ENCODE results near the gene ANKRD34A. TPM values are rescaled to one million over a fixed set of nuclear protein-coding genes. Genes with fewer than 3 reads are reported as not detected.
A peak's percentile ranks its signal among the peaks of the same experiment; 100 is the strongest.
"Not testable (repeated sequence)": the region's sequence is repeated elsewhere in the genome, so short reads cannot be mapped to it uniquely, and the experiment has no call there.

ANKRD34A gene
- total and polyA plus RNA-seq, 9 donors = 0.22 to 1.7 (median 1.1) TPM

DNA sequence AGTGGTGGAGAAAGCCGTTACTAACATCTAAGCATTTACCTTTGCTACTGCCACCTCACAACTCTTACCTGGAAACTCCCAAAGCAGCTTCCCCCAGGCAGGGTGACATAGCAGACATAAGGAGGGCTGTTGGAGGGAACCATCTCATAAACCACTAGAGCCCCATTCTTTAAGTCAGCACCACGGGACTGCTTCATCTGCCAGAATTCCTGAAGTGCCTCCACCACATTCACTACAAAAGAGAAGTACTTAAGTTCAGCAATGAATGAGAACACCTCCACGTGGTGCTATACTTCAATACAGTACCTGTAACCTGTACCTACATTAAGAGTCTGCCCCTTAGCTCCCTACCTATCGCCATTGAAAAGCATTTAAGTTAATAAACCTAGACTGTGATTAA lies 16.8 kb downstream of the ANKRD34A start:
- no peaks in the 10 kb centered on the region for H3K9me3 ChIP-seq (replicated peaks; ENCODE audit: control insufficient read depth, low read depth, low read length)
- WGBS (ENCODE audit: insufficient coverage) = no CpG with 5 or more reads among the region's 4 CpGs
- DNase-seq = no peak
- no peaks in the 10 kb centered on the region for H3K4me1 ChIP-seq (ENCODE audit: control insufficient read depth, insufficient read depth, low read length)
- H3K4me3 ChIP-seq (ENCODE audit: low read length) = no peak overlapping the region
- no peaks in the 10 kb centered on the region for H3K27me3 ChIP-seq (ENCODE audit: control insufficient read depth, insufficient read depth, low read length)
- H3K36me3 ChIP-seq (ENCODE audit: control insufficient read depth, insufficient read depth, low read length) = peaks cover 45% of the 10 kb centered on the region
- no peak overlapping the region for H3K27ac ChIP-seq (ENCODE audit: low read length)

DNA sequence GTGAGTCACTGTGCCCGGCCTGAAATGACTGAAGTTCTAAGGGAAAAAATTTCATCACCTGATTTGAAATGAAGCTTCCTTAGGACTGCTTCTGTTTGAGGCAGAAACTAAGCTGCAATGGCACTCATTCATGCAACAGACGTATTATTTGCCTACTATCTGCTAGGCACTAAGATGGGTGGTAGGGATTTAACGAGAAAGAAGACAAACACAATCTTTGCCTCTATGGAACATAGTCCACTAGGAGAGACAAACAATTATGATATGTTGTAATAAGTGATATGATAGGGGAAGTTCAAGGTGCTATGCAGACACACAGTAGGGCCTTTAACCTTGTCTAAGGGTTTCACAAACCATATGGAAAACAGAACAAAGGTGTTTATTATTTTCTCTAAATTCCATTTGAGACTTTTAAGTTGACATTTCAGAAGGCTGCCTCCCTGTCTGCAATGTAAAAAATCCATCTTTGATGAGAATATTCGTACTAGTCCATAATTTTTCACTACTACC lies 17.8 kb downstream of the ANKRD34A start:
- Histone ChIP-seq H3K27me3 (ENCODE audit: control insufficient read depth, insufficient read depth, low read length) (no peaks in the 10 kb centered on the region), H3K27ac (ENCODE audit: low read length) (no peak overlapping the region), H3K9me3 (replicated peaks; ENCODE audit: control insufficient read depth, low read depth, low read length) (no peaks in the 10 kb centered on the region), H3K36me3 (ENCODE audit: control insufficient read depth, insufficient read depth, low read length) (peaks cover 41% of the 10 kb centered on the region), H3K4me1 (ENCODE audit: control insufficient read depth, insufficient read depth, low read length) (no peaks in the 10 kb centered on the region), H3K4me3 (ENCODE audit: low read length) (no peak overlapping the region)
- 89% methylated on average over 1 of the region's 4 CpGs for WGBS (ENCODE audit: insufficient coverage)
- no peak for DNase-seq

DNA sequence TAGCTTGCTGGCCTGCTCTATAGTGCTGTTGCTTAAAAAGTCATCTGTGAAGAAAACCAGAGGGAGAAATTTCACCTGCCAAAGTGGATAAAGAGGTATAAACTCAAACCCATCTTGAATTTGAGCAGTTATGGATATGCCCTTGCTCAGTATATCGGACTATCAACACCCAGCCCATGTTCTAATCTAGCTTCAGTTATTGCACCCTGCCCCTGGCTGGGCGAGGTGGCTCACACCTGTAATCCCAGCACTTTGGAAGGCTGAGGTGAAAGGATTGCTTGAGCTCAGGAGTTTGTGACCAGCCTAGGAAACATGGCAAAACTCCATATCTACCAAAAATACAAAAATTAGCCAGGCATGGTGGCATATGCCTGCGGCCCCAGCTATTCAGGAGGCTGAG lies 19.8 kb downstream of the ANKRD34A start:
- no peaks in the 10 kb centered on the region for H3K9me3 ChIP-seq (replicated peaks; ENCODE audit: control insufficient read depth, low read depth, low read length)
- no CpG with 5 or more reads among the region's 3 CpGs for WGBS (ENCODE audit: insufficient coverage)
- no peaks in the 10 kb centered on the region for H3K4me1 ChIP-seq (ENCODE audit: control insufficient read depth, insufficient read depth, low read length)
- H3K36me3 ChIP-seq (ENCODE audit: control insufficient read depth, insufficient read depth, low read length) = peaks cover 40% of the 10 kb centered on the region
- no peaks in the 10 kb centered on the region for H3K27me3 ChIP-seq (ENCODE audit: control insufficient read depth, insufficient read depth, low read length)
- H3K4me3 ChIP-seq (ENCODE audit: low read length) = no peak overlapping the region
- no peak overlapping the region for H3K27ac ChIP-seq (ENCODE audit: low read length)
- no peak for DNase-seq

DNA sequence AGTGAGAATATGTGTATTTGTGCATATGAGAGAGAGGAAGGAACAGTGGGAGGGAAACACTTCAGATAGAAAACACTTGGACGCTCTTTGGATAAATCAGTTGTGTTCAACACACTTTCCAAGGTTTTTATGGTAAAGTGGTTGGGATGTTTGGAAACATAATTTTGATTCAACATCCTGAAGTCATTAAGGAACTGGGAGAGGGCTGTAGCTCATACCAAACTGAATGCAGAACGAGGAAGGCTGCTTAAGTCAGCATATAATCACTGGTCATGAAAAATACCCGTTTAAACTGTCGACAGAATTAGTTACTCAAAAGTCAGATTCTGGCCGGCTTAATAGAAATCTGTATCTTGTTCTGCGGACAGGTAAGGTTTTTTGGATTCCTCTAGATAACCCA lies 21.5 kb downstream of the ANKRD34A start:
- H3K27ac ChIP-seq (ENCODE audit: low read length) = peak overlapping the region; percentile 49
- peaks cover 38% of the 10 kb centered on the region for H3K36me3 ChIP-seq (ENCODE audit: control insufficient read depth, insufficient read depth, low read length)

DNA sequence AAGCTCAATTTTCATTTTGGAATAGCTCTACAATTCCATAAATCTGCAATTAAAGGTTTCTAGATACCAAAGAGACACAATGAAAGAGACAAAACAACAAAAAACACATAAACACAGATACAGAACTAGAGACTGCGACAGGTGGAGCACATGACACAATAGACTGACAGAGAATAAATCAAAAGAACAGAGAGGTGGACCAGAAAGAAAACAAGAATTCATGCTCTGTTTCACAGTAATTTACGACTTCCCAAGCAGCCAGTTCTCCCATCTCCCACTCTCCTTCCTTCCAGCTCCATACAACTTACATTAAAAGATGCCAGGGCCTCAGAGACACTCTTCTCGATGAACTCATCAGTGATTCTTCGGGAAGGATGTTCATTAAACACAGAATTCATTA lies 22.0 kb downstream of the ANKRD34A start:
- Histone ChIP-seq H3K27me3 (ENCODE audit: control insufficient read depth, insufficient read depth, low read length) (no peaks in the 10 kb centered on the region), H3K9me3 (replicated peaks; ENCODE audit: control insufficient read depth, low read depth, low read length) (no peaks in the 10 kb centered on the region), H3K4me1 (ENCODE audit: control insufficient read depth, insufficient read depth, low read length) (no peaks in the 10 kb centered on the region), H3K27ac (ENCODE audit: low read length) (no peak overlapping the region), H3K36me3 (ENCODE audit: control insufficient read depth, insufficient read depth, low read length) (peaks cover 39% of the 10 kb centered on the region), H3K4me3 (ENCODE audit: low read length) (no peak overlapping the region)
- DNase-seq = no peak
- 72% methylated on average over 2 of the region's 4 CpGs for WGBS (ENCODE audit: insufficient coverage)

More for the DNA sequence above, 21.5 kb downstream of the ANKRD34A start:
- H3K4me1 ChIP-seq (ENCODE audit: control insufficient read depth, insufficient read depth, low read length) = no peaks in the 10 kb centered on the region
- no peak overlapping the region for H3K4me3 ChIP-seq (ENCODE audit: low read length)
- no peaks in the 10 kb centered on the region for H3K9me3 ChIP-seq (replicated peaks; ENCODE audit: control insufficient read depth, low read depth, low read length)
- H3K27me3 ChIP-seq (ENCODE audit: control insufficient read depth, insufficient read depth, low read length) = no peaks in the 10 kb centered on the region
- 90% methylated on average over 2 of the region's 6 CpGs for WGBS (ENCODE audit: insufficient coverage)
- peak; percentile 69 for DNase-seq

DNA sequence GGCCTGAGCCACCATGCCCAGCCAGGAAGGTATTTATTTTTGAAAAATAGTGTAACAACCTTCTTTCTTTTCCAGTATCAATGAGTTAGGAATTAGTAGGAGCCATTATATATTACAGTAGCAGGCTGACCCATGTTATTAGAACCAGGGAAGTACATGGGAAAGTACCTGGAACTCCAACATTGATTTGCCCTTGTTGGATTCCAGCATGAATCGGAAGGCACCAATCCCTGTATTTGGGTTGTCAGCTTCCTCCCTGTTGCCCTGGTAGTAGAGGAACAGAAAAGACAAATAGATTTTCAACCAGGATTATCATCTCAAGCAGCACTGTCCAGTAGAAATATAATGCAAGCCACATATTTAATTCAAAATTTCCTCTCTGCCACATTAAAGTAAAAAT lies 26.9 kb downstream of the ANKRD34A start:
- peaks cover 35% of the 10 kb centered on the region for H3K36me3 ChIP-seq (ENCODE audit: control insufficient read depth, insufficient read depth, low read length)
- no CpG with 5 or more reads among the region's 1 CpG for WGBS (ENCODE audit: insufficient coverage)
- no peak overlapping the region for H3K27ac ChIP-seq (ENCODE audit: low read length)
- DNase-seq = no peak
- no peaks in the 10 kb centered on the region for H3K9me3 ChIP-seq (replicated peaks; ENCODE audit: control insufficient read depth, low read depth, low read length)
- H3K27me3 ChIP-seq (ENCODE audit: control insufficient read depth, insufficient read depth, low read length) = no peaks in the 10 kb centered on the region
- H3K4me1 ChIP-seq (ENCODE audit: control insufficient read depth, insufficient read depth, low read length) = no peaks in the 10 kb centered on the region
- no peak overlapping the region for H3K4me3 ChIP-seq (ENCODE audit: low read length)

DNA sequence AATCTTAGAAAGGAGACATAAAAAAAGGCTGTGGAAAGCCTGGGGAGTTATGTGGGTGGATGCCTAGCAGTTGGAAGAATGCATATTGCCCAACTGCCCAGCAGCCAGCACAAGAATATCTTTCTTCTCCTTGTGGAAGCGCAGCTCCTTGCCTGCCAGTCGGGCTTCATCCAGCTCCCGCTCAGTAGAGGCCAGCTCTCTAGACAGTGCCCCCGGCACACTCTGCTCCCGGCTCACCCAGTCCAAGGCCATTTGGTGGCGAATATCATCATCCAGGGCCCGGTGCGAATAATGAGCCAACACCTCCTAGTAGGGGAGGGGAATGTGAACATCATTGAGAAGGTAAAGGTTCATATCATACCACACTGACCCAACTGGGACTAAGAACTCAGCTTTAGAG lies 28.1 kb downstream of the ANKRD34A start:
- WGBS (ENCODE audit: insufficient coverage) = 96% methylated on average over 3 of the region's 8 CpGs
- no peaks in the 10 kb centered on the region for H3K9me3 ChIP-seq (replicated peaks; ENCODE audit: control insufficient read depth, low read depth, low read length)
- peaks cover 35% of the 10 kb centered on the region for H3K36me3 ChIP-seq (ENCODE audit: control insufficient read depth, insufficient read depth, low read length)
- no peak overlapping the region for H3K27ac ChIP-seq (ENCODE audit: low read length)
- H3K27me3 ChIP-seq (ENCODE audit: control insufficient read depth, insufficient read depth, low read length) = no peaks in the 10 kb centered on the region
- no peak overlapping the region for H3K4me3 ChIP-seq (ENCODE audit: low read length)
- H3K4me1 ChIP-seq (ENCODE audit: control insufficient read depth, insufficient read depth, low read length) = no peaks in the 10 kb centered on the region
- no peak for DNase-seq

DNA sequence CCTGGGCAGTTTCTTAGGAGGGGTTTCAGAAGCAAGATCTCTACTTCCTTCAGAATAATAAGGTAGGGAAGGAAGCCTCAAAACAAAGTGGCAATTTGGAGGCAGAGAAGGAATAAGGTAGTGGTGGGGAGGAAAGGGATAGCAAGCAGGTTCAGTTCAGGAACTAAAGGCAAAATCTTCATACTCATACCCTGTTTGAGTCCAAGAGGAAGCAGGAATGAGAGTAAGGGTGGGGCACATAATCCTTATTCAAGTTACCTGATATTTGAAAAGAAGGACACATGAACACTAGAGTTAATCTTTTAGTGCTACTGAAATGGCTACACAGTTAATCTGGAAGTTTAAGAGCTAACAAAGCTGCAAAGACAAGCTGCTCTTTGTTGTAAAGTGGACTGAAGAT lies 28.7 kb downstream of the ANKRD34A start:
- H3K36me3 ChIP-seq (ENCODE audit: control insufficient read depth, insufficient read depth, low read length) = peaks cover 35% of the 10 kb centered on the region
- H3K4me3 ChIP-seq (ENCODE audit: low read length) = no peak overlapping the region
- no peak for DNase-seq
- no peaks in the 10 kb centered on the region for H3K4me1 ChIP-seq (ENCODE audit: control insufficient read depth, insufficient read depth, low read length)
- no peak overlapping the region for H3K27ac ChIP-seq (ENCODE audit: low read length)
- H3K9me3 ChIP-seq (replicated peaks; ENCODE audit: control insufficient read depth, low read depth, low read length) = no peaks in the 10 kb centered on the region
- H3K27me3 ChIP-seq (ENCODE audit: control insufficient read depth, insufficient read depth, low read length) = no peaks in the 10 kb centered on the region

DNA sequence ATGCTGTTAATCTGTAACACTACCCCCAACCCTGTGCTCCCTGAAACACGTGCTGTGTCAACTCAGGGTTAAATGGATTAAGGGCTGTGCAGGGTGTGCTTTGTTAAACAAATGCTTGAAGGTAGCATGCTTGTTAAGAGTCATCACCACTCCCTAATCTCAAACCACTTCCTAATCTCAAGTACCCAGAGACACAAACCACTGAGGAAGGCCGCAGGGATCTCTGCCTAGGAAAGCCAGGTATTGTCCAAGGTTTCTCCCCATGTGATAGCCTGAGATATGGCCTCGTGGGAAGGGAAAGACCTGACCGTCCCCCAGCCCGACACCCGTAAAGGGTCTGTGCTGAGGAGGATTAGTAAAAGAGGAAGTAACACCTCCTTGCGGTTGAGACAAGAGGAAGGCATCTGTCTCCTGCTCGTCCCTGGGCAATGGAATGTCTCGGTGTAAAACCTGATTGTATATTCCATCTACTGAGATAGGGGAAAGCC lies 31.8 kb downstream of the ANKRD34A start:
- H3K27ac ChIP-seq (ENCODE audit: low read length); H3K4me3 ChIP-seq (ENCODE audit: low read length); H3K9me3 ChIP-seq (replicated peaks; ENCODE audit: control insufficient read depth, low read depth, low read length); H3K27me3 ChIP-seq (ENCODE audit: control insufficient read depth, insufficient read depth, low read length); DNase-seq; H3K4me1 ChIP-seq (ENCODE audit: control insufficient read depth, insufficient read depth, low read length): not testable (repeated sequence)
- WGBS (ENCODE audit: insufficient coverage) = 32% methylated on average over 5 of the region's 9 CpGs
- H3K36me3 ChIP-seq (ENCODE audit: control insufficient read depth, insufficient read depth, low read length) = peaks cover 23% of the 10 kb centered on the region

DNA sequence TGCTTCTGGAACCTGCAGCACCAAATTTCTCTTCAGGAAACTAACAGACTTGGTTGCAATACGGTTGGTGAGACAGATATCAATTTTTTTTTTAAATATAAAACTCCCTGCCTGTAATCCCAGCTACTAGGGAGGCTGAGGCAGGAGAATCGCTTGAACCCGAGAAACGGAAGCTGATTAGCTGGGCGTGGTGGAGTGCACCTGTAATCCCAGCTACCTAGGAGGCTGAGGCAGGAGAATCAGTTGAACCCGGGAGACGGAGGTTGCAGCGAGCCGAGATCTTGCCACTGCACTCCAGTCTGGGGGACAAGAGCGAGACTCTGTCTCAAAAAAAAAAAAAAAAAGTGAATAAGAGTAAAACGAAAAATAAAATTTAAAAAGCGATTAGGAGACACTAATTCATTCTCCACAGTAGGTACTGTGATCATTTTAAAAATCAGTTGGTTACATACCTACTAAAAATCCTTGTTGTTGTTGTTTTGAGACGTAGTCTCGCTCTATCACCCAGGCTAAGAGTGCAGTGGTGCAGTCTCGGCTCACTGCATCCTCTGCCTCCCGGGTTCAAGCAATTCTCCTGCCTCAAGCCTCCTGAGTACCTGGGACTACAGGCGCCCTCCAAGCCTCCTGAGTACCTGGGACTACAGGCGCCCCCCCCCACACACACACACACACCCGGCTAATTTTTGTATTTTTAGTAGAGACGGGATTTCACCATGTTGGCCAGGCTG lies 36.3 kb downstream of the ANKRD34A start:
- Histone ChIP-seq H3K27ac (ENCODE audit: low read length) (peak overlapping the region; percentile 97), H3K4me1 (ENCODE audit: control insufficient read depth, insufficient read depth, low read length) (peaks cover 12% of the 10 kb centered on the region), H3K36me3 (ENCODE audit: control insufficient read depth, insufficient read depth, low read length) (peaks cover 15% of the 10 kb centered on the region), H3K4me3 (ENCODE audit: low read length) (peak overlapping the region; percentile 64), H3K9me3 (replicated peaks; ENCODE audit: control insufficient read depth, low read depth, low read length) (no peaks in the 10 kb centered on the region), H3K27me3 (ENCODE audit: control insufficient read depth, insufficient read depth, low read length) (no peaks in the 10 kb centered on the region)
- 90% methylated on average over 2 of the region's 20 CpGs for WGBS (ENCODE audit: insufficient coverage)
- DNase-seq = no peak
